Esophagus muscularis mucosa (tissue), 4 donors: Measurements from ENCODE around the gene MBIP. TPM values are rescaled to one million over a fixed set of nuclear protein-coding genes. Genes with fewer than 3 reads are reported as not detected.

Source experiments
- DNase-seq: peaks from one replicate; pipeline ENCODE4 v3.0.0-alpha.2; 2017; ENCODE audit errors: extremely low spot score
- H3K27ac ChIP-seq, 4 donors: fragments of 200-600 bp; sonication (generic); replicated peaks in 1 of 4; 1 replicate in 3 of 4; 2 replicates in 1 of 4; pipeline ENCODE4 v1.5.1; 2016 to 2019; ENCODE audit warnings: mild to moderate bottlenecking in 1 of 4
- H3K27me3 ChIP-seq, 4 donors: fragments of 200-600 bp; sonication (generic); one replicate each; pipeline versions ENCODE4 v1.5.1 to v1.6.0; 2016 to 2019
- H3K36me3 ChIP-seq, 4 donors: fragments of 200-600 bp; sonication (generic); one replicate each; pipeline ENCODE4 v1.5.1; 2016 to 2019
- H3K4me1 ChIP-seq, 4 donors: fragments of 200-600 bp; sonication (generic); one replicate each; pipeline ENCODE4 v1.5.1; 2016 to 2019
- H3K4me3 ChIP-seq, 4 donors: fragments of 200-600 bp; sonication (generic); 1 replicate in 2 of 4; 2 replicates in 2 of 4; pipeline ENCODE4 v1.5.1; 2016 to 2019; ENCODE audit warnings: mild to moderate bottlenecking in 4 of 4, moderate library complexity in 1 of 4
- H3K9me3 ChIP-seq, 4 donors: fragments of 200-600 bp; sonication (generic); 1 replicate in 3 of 4; 2 replicates in 1 of 4; pipeline ENCODE4 v1.5.1; 2016 to 2019
- CTCF ChIP-seq, 3 experiments: fragments of 200-600 bp in 2 of 3; fragments of 450-650 bp in 1 of 3; sonication (generic) in 2 of 3; IDR thresholded peaks; one replicate each; pipeline ENCODE4 v1.5.1; 2017 to 2019; ENCODE audit warnings: antibody characterized with exemption in 3 of 3, mild to moderate bottlenecking in 2 of 3, moderate library complexity in 1 of 3
- EP300 ChIP-seq: sonication (generic); formaldehyde crosslinking; IDR thresholded peaks from one replicate; pipeline ENCODE4 v1.6.1; 2017; ENCODE audit warnings: antibody characterized with exemption
- POLR2A ChIP-seq: fragments of 450-650 bp; IDR thresholded peaks from one replicate; pipeline ENCODE4 v1.6.1; 2017; ENCODE audit warnings: antibody characterized with exemption, moderate library complexity, mild to moderate bottlenecking, low read depth
- POLR2AphosphoS5 ChIP-seq, 2 donors: sonication (generic); formaldehyde crosslinking; IDR thresholded peaks; one replicate each; pipeline ENCODE4 v1.6.1; 2017; ENCODE audit warnings: antibody characterized with exemption in 2 of 2
- WGBS: methylation state at CpG from one replicate; pipeline ENCODE4 v1.1.5; 2018; 5-methylcytosine and 5-hydroxymethylcytosine counted together
- intact Hi-C: fragments of 100-400 bp; cut with DNase I; formaldehyde crosslinking; loops from one replicate; pipeline ENCODE4 v1.15.1; 2023
- total RNA-seq, 4 donors: library from RNA; depleted of rRNA; stranded (reverse); fragments of >200 nt; gene quantifications; one replicate each; pipeline versions ENCODE4 v1.1.0 to v1.2.1, GENCODE V29; 2016

MBIP gene
- total RNA-seq, 4 donors from 2014 or later, result 10.8 to 16.2 (median 12.9) TPM

GRCh38 chr14:36320897-36321381 is 502 bp upstream of the MBIP start:
- intact Hi-C loops, result no loop called here
- Histone ChIP-seq H3K9me3 (no peaks in the 10 kb centered on the region), H3K27ac (peak overlapping the region; percentile 85 to 86 (median 86)), H3K4me3 (peak overlapping the region; percentile 75 to 90 (median 84)), H3K36me3 (no peaks in the 10 kb centered on the region), H3K27me3 (peaks cover 0 to 3% (median 0%) of the 10 kb centered on the region in 4 donors), H3K4me1 (peaks cover 11 to 39% (median 25%) of the 10 kb centered on the region in 4 donors)
- no peak for DNase-seq
- WGBS, result 67% methylated on average over 8 of the region's 8 CpGs
- TF ChIP-seq CTCF (IDR thresholded peaks at IDR 0.05), result no peak
- no peak for TF ChIP-seq POLR2A
- TF ChIP-seq POLR2AphosphoS5 (IDR thresholded peaks at IDR 0.05), result no peak

GRCh38 chr14:36319899-36320199 is 588 bp downstream of the MBIP start:
- Histone ChIP-seq H3K9me3 (no peaks in the 10 kb centered on the region), H3K36me3 (no peaks in the 10 kb centered on the region), H3K4me1 (peaks cover 11 to 39% (median 25%) of the 10 kb centered on the region in 4 donors), H3K4me3 (peak overlapping the region; percentile 75 to 90 (median 84)), H3K27me3 (peaks cover 0 to 3% (median 0%) of the 10 kb centered on the region in 4 donors), H3K27ac (peak overlapping the region; percentile 85 to 86 (median 86))
- TF ChIP-seq POLR2A, result no peak
- no peak for TF ChIP-seq CTCF (IDR thresholded peaks at IDR 0.05)
- TF ChIP-seq POLR2AphosphoS5 (IDR thresholded peaks at IDR 0.05), result no peak
- no peak for TF ChIP-seq EP300
- under 1% methylated on average over 9 of the region's 9 CpGs for WGBS
- DNase-seq, result no peak
- intact Hi-C loops, result no loop called here

GRCh38 chr14:36317650-36318049 is 2.8 kb downstream of the MBIP start:
- DNase-seq, result no peak
- WGBS, result 71% methylated on average over 2 of the region's 2 CpGs

GRCh38 chr14:36316131-36316530 is 4.3 kb downstream of the MBIP start:
- Histone ChIP-seq H3K4me1 (peaks cover 11 to 39% (median 25%) of the 10 kb centered on the region in 4 donors), H3K4me3 (no peak overlapping the region), H3K36me3 (peaks cover 1 to 21% (median 16%) of the 10 kb centered on the region in 4 donors), H3K27ac (no peak overlapping the region), H3K9me3 (no peaks in the 10 kb centered on the region), H3K27me3 (no peaks in the 10 kb centered on the region)
- no peak for DNase-seq
- intact Hi-C loops, result no loop called here
- WGBS, result 84% methylated on average over 1 of the region's 1 CpG
- no peak for TF ChIP-seq EP300
- TF ChIP-seq POLR2A, result no peak
- TF ChIP-seq POLR2AphosphoS5 (IDR thresholded peaks at IDR 0.05), result no peak
- TF ChIP-seq CTCF (IDR thresholded peaks at IDR 0.05), result no peak

More at GRCh38 chr14:36317650-36318049, 2.8 kb downstream of the MBIP start:
- Histone ChIP-seq H3K9me3 (no peaks in the 10 kb centered on the region), H3K36me3 (peaks cover 0 to 15% (median 9%) of the 10 kb centered on the region in 4 donors), H3K4me3 (no peak overlapping the region), H3K27ac (no peak overlapping the region), H3K27me3 (no peaks in the 10 kb centered on the region), H3K4me1 (peaks cover 11 to 39% (median 25%) of the 10 kb centered on the region in 4 donors)
- no peak for TF ChIP-seq CTCF (IDR thresholded peaks at IDR 0.05)
- TF ChIP-seq POLR2AphosphoS5 (IDR thresholded peaks at IDR 0.05), result no peak
- TF ChIP-seq POLR2A, result no peak
- TF ChIP-seq EP300, result no peak
- intact Hi-C loops, result no loop called here
